Fibroblast of peridontal ligament (primary cell): ENCODE data around the gene RBM33.
"Not testable (repeated sequence)": the region's sequence is repeated elsewhere in the genome, so short reads cannot be mapped to it uniquely, and the experiment has no call there.

ENCODE experiments used
- DNase-seq: peaks from one replicate; pipeline ENCODE4 v3.0.0-alpha.2; 2010; ENCODE audit errors: extremely low read depth

The RBM33 gene

GRCh38 chr7:155688237-155688636 is 43.8 kb downstream of the RBM33 start:
- not testable (repeated sequence) for DNase-seq

DNA sequence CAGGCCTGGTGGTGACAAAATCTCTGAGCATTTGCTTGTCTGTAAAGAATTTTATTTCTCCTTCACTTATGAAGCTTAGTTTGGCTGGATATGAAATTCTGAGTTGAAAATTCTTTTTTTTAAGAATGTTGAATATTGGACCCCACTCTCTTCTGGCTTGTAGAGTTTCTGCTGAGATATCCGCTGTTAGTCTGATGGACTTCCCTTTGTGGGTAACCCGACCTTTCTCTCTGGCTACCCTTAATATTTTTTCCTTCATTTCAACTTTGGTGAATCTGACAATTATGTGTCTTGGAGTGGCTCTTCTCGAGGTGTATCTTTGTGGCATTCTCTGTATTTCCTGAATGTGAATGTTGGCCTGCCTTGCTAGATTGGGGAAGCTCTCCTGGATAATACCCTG is 46.2 kb downstream of the RBM33 start:
- not testable (repeated sequence) for DNase-seq

- no peak for DNase-seq
These were observed 47.9 kb downstream of the RBM33 start for GRCh38 chr7:155692317-155692716.

- DNase-seq = no peak
These were observed 49.4 kb downstream of the RBM33 start for GRCh38 chr7:155693826-155694225.

- peak; percentile 50 for DNase-seq
These were observed 50.4 kb downstream of the RBM33 start for GRCh38 chr7:155694851-155695250.

DNA sequence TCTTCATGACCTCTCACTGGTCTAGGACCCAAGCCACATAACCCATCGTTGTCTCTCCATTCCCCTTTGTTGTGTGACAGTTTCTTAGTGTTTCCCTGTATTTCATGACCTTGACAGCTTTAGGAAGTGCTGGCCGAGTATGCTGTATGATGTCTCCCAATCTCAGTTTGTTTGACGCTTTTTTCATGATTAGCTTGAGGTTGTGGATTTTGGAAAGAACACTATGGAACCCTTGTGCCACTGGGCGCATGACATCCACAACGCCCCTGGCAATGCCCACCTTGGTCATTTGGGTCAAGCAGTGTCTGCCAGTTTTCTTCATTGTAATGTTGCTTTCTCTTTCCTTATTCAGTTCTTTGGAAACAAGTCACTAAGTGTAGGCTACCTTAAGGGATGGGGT is 52.3 kb downstream of the RBM33 start:
- DNase-seq = no peak

- DNase-seq = peak; percentile 56
These were observed 54.2 kb downstream of the RBM33 start for GRCh38 chr7:155698633-155699032.

GRCh38 chr7:155699180-155699579 is 54.7 kb downstream of the RBM33 start:
- no peak for DNase-seq

DNA sequence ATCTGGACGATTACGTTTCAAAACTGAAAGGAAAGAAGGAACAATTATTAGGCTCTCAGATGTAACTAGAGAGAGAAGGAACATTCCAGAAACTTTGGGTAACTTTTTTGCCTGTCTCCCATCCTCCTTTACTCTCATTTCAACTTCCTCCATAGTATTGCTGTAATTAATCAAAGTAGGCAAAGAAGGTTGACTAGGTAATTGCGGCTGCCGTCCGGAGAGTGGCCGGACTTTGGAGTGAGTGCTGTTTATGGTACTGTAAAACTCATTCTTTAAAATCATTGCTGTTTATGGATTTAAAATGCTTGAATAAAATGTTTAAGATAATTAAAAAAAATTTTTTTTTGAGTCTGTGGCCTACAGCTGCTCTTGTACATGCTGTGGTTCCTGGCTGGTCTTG is 56.4 kb downstream of the RBM33 start:
- no peak for DNase-seq

- DNase-seq = peak; percentile 18
These were observed 57.6 kb downstream of the RBM33 start for GRCh38 chr7:155701972-155702544.

DNA sequence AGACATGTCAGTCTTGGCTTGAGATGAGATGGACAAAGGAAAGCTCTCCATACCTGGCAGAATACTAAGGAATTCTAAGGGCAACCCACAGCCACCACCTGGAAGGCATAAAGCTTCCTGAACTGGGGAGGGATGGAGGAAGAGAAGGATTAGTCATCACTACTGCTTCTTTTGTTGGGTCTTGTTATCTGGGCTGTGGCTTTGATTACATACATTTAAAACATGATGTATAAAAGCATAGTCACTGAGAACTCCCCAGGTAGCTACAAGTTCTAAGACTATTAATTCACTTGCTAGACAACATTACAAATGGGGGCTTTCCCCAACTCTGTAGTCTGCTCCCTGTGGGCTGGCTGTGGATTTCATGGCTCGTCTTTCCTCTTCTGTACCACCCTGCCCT is 58.2 kb downstream of the RBM33 start:
- no peak for DNase-seq

DNA sequence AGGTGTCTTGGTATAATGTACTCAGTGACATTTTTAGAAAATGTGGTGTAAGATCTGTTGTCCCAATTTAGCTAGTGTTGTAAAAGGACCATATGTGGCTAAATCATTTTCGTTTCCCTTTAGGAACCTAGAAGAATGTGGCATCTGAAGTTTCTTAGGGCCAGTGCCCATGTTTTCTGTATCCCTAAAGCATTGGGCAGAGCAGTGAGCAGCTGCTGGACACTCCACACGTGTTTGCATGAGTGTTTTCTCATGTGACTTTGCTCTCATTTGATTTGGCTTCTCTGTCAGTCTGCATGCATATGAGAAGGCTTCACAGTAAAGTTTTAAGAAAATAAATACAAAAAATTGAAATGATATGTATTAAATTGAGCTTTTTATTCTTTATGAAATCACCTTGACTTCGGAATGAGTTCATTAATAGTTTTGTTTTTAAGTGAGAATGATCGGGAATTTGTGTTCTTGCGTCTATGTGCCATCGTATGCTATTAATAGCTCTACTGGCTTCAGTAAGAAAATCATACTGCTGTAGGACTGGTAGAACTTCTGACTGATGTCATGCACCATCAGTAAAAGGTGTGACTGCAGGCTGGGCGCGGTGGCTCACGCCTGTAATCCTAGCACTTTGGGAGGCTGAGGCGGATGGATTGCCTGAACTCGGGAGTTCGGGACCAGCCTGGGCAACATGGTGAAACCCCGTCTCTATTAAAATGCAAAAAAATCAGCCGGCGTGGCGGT is 61.3 kb downstream of the RBM33 start:
- DNase-seq = no peak

DNA sequence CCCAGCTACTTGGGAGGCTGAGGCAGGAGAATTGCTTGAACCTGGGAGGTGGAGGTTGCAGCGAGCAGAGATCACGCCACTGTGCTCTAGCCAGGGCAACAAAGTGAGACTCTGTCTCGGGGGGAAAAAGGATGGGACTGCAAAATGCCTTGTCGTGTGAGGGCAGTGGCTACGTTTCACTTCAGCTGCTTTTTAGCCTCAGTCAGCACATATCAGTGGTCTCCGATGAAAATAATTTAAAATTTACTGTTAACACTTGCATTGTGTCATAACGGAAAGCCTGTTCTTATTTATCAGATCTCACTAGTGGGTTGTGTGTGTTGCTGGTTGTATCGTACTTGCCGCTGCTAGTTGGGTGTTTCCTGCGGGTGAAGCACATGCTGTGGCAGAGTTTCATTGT is 61.9 kb downstream of the RBM33 start:
- no peak for DNase-seq

DNA sequence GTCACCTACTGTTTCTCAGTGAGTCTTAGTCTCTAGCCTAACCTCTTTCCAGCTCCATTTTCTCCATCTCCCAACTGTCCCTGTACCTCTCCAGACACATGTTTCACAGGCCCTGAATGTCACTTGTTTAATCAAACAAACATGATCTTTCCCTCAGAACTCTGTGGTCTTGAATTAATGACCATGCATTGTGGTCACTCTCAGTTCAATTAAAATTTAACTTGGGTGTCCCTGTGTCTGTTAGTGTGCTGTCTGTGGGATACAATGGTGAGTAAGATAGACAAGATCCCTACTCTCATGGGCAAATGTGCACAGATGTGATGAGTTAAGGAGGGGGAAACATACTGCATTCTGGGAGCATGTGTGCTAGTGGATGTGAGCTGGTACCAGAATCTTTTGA is 65.0 kb downstream of the RBM33 start:
- no peak for DNase-seq

- peak; percentile 6 for DNase-seq
These were observed 65.6 kb downstream of the RBM33 start for GRCh38 chr7:155710031-155710430.

DNA sequence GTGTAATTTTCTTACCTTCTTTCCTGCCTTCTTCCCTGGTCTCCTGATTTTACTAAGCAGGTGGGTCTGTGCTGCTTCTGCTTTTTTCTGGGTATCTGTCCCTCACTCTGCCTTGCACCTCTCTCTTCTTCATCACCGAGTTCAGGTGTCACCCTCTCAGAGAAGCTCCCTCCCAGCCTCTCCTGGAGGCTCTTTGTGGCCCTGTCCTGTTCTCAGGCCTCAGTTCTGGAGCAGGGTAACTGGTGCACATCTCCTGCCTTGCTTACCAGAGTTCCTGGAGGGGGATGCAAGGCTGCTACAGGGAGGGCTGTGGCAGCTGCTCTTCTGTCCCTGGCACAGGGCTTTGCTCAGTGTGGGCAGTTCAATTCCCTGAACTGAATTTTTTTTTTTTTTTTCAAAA is 66.1 kb downstream of the RBM33 start:
- no peak for DNase-seq

DNA sequence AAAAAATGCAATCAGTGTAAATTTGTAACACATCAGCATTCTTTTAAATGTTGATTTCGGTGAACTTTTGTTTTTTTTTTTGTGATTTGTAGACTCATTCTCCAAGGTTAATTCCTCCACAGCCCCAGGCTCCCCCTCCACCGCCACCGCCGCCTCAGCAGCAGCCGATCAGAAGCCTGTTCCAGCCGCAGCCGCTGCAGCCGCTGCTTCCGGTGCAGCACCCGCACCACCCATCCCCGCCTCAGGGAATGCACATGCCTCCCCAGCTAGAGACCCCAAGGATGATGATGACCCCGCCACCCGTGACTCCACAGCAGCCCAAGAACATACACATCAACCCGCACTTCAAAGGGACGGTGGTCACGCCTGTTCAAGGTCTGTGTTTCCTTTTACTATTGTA is 66.6 kb downstream of the RBM33 start:
- no peak for DNase-seq

- DNase-seq = no peak
These were observed 68.9 kb downstream of the RBM33 start for GRCh38 chr7:155713384-155713783.

GRCh38 chr7:155714702-155715101 is 70.2 kb downstream of the RBM33 start:
- DNase-seq = no peak

GRCh38 chr7:155715111-155715805 is 70.8 kb downstream of the RBM33 start:
- DNase-seq = no peak

DNA sequence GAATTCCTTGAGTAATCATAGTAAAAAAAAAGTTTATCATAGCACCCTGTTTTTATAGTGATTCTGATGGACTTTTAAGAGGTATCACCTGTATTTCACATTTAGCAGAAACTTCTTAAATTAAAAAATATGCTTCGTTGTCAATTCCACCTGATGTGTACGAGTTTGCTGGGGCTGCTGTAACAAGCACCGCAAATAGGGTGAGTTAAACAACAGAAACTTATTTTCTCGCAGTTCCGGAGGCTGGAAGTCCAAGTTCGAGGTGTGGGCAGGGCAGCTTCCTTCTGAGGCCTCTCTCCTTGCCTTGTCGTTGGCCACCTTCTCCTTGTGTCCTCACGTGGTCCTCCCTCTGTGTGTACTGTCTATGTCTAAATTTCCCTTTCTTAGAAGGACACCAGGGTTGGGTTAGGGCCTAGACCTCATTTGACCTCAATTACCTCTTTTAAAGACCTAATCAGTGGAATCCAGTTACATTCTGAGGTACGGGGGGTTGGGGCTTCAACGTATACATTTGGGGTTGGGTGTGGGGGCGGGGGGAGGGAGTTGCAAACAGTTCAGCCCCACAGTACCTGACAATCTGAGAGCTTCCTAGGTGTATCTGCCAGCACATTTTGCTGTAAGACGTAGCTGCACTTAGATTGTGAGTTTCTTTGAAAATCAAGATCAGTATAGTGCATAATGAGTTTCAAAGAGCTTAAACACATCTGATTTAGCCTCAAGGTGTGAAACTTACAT is 72.7 kb downstream of the RBM33 start:
- DNase-seq = no peak

DNA sequence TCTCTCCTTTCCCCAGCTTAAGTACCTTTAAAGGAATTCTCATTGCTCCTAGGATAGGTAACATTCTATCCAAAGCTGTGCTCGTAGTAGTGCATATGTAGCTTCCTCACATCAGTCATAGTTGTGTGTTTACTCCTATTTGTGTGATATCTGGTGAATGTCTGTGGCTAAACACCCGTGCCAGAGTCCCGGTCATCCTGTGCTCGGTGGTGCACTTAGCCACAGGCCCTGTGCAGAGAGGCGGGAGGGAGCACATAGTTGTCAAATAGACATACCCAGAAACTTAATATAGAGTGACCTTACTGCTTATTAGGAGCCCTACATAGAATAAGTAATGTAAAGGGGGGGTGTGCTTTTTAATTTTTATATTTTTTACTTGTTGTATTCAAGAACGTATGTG is 76.6 kb downstream of the RBM33 start:
- DNase-seq = no peak
